PFSK-1 (cell line): ENCODE data around the gene ARHGAP8.

ENCODE experiments used
- SIN3A ChIP-seq: IDR thresholded peaks from 2 replicates; pipeline ENCODE4 v1.6.1; 2012; ENCODE audit warnings: mild to moderate bottlenecking, low read length, moderate library complexity, borderline replicate concordance; ENCODE audit not compliant: insufficient read depth
- TAF1 ChIP-seq: IDR thresholded peaks from 2 replicates; pipeline ENCODE4 v1.6.1; 2012; ENCODE audit warnings: low read length, control low read depth, borderline replicate concordance; ENCODE audit not compliant: insufficient read depth

GRCh38 chr22:44729391-44730021 is 22.9 kb upstream of the ARHGAP8 start:
- TF ChIP-seq SIN3A (no peak), TAF1 (no peak)
